ENCODE data around the gene PLCG1. TPM values are rescaled to one million over a fixed set of nuclear protein-coding genes. Genes with fewer than 3 reads are reported as not detected.

The PLCG1 gene
- total RNA-seq, 2 donors from 2014 or later, result 40.0 to 87.7 TPM

GRCh38 chr20:41101660-41102059, 35.7 kb upstream of the PLCG1 start:
- Histone ChIP-seq H3K27ac (no peak overlapping the region), H3K4me1 (no peaks in the 10 kb centered on the region), H3K9me3 (no peaks in the 10 kb centered on the region), H3K36me3 (replicated peaks in 1 of 2; ENCODE audit: insufficient read depth in 1 of 2, low read depth in 2 of 2) (peaks cover 0 to 46% of the 10 kb centered on the region in 2 donors), H3K4me3 (no peak overlapping the region), H3K27me3 (no peaks in the 10 kb centered on the region)
- TF ChIP-seq CTCF (IDR thresholded peaks at IDR 0.05) (no peak), POLR2A (IDR thresholded peaks at IDR 0.05) (no peak)
- WGBS, 2 donors, result 80 to 83% methylated on average over 2 of the region's 2 CpGs
- DNase-seq (no peak), ATAC-seq (no peak)
- intact Hi-C loops (cut with DNase I), result no loop called here

DNA sequence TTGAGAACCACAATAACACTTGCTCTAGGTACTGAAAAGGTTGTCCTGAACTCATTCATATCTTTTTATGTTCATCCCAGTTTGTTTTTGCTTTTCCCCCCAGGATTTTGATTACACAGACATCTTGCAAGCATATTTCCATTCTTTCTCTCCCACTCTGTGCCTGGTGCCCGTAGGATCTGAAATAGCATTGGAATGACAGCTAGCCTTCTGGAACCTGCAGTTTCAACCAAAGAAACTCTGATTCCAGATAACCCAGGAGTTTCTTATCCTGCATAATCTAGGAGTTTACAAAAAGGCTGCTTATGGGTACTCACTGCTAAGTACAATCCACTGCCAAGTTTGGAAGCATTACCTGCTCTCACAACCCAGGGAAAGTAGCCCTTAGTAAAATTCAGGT, 28.8 kb upstream of the PLCG1 start:
- DNase-seq (no peak), ATAC-seq (no peak)
- peaks cover 0 to 17% of the 10 kb centered on the region in 2 donors for H3K36me3 ChIP-seq (replicated peaks in 1 of 2; ENCODE audit: insufficient read depth in 1 of 2, low read depth in 2 of 2)
- no peaks in the 10 kb centered on the region for H3K4me1 ChIP-seq
- H3K9me3 ChIP-seq, result no peaks in the 10 kb centered on the region
- WGBS, 2 donors, result 85 to 100% methylated on average over 1 of the region's 1 CpG
- TF ChIP-seq POLR2A (IDR thresholded peaks at IDR 0.05) (no peak), CTCF (IDR thresholded peaks at IDR 0.05) (no peak)
- intact Hi-C loops (cut with DNase I), result no loop called here
- H3K27me3 ChIP-seq, result no peaks in the 10 kb centered on the region
- no peak overlapping the region for H3K27ac ChIP-seq
- H3K4me3 ChIP-seq, result no peak overlapping the region

DNA sequence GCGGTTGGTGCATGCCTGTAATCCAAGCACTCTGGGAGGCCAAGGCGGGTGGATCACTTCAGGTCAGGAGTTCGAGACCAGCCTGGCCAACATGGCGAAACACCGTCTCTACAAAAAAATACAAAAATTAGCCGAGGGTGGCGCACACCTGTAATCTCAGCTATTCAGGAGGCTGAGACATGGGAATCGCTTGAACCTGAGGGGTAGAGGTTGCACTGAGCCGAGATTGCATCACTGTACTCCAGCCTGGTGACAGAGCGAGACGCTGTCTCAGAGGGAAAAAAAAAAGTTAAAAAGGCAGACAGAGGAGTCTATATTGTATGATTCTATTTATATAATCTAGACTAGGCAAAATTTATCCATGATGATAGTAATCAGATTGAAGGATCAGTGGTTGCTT, 27.3 kb upstream of the PLCG1 start:
- H3K36me3 ChIP-seq (replicated peaks in 1 of 2; ENCODE audit: insufficient read depth in 1 of 2, low read depth in 2 of 2), result peaks cover 6 to 20% of the 10 kb centered on the region in 2 donors

GRCh38 chr20:41110930-41111577, 26.3 kb upstream of the PLCG1 start:
- Histone ChIP-seq H3K27me3 (no peaks in the 10 kb centered on the region), H3K4me3 (no peak overlapping the region), H3K36me3 (replicated peaks in 1 of 2; ENCODE audit: insufficient read depth in 1 of 2, low read depth in 2 of 2) (peaks cover 9 to 30% of the 10 kb centered on the region in 2 donors), H3K4me1 (no peaks in the 10 kb centered on the region), H3K27ac (no peak overlapping the region), H3K9me3 (no peaks in the 10 kb centered on the region)
- DNase-seq (no peak), ATAC-seq (no peak)
- 77 to 85% methylated on average over 5 of the region's 5 CpGs for WGBS, 2 donors
- intact Hi-C loops (cut with DNase I), result no loop called here
- TF ChIP-seq CTCF (IDR thresholded peaks at IDR 0.05), result no peak
- TF ChIP-seq POLR2A (IDR thresholded peaks at IDR 0.05), result no peak

More for the DNA sequence above, 27.3 kb upstream of the PLCG1 start:
- no peak for DNase-seq
- H3K4me3 ChIP-seq, result no peak overlapping the region
- H3K9me3 ChIP-seq, result no peaks in the 10 kb centered on the region
- H3K4me1 ChIP-seq, result no peaks in the 10 kb centered on the region
- WGBS, 2 donors, result 94 to 95% methylated on average over 11 of the region's 11 CpGs
- no peak overlapping the region for H3K27ac ChIP-seq
- TF ChIP-seq CTCF (IDR thresholded peaks at IDR 0.05), result no peak
- TF ChIP-seq POLR2A (IDR thresholded peaks at IDR 0.05), result no peak
- ATAC-seq, result no peak
- no peaks in the 10 kb centered on the region for H3K27me3 ChIP-seq
- intact Hi-C loops (cut with DNase I), result no loop called here

- intact Hi-C loops (cut with DNase I), result no loop called here
- DNase-seq (no peak), ATAC-seq (no peak)
- Histone ChIP-seq H3K27me3 (no peaks in the 10 kb centered on the region), H3K27ac (no peak overlapping the region), H3K36me3 (replicated peaks in 1 of 2; ENCODE audit: insufficient read depth in 1 of 2, low read depth in 2 of 2) (peaks cover 14 to 34% of the 10 kb centered on the region in 2 donors), H3K9me3 (no peaks in the 10 kb centered on the region), H3K4me3 (no peak overlapping the region), H3K4me1 (no peaks in the 10 kb centered on the region)
- no peak for TF ChIP-seq POLR2A (IDR thresholded peaks at IDR 0.05)
- TF ChIP-seq CTCF (IDR thresholded peaks at IDR 0.05), result no peak
- WGBS, 2 donors, result 85 to 87% methylated on average over 5 of the region's 5 CpGs
Measured at GRCh38 chr20:41111578-41111951, 25.8 kb upstream of the PLCG1 start.

Data from body of pancreas (tissue), 4 donors.